Common myeloid progenitor, CD34-positive (primary cell): ENCODE measurements around the gene SAMD5.

Experiments
- CTCF ChIA-PET: fragments of 350-600 bp; sonication (Branson Sonifier 250); formaldehyde crosslinking; loops from one replicate; lab custom pipeline; 2021; ENCODE audit warnings: antibody characterized with exemption; lab: Charles Lee
- POLR2A ChIA-PET: fragments of 350-600 bp; sonication (Branson Sonifier 250); formaldehyde crosslinking; loops from one replicate; lab custom pipeline; 2021; ENCODE audit warnings: antibody characterized with exemption; lab: Charles Lee
- DNase-seq, 3 donors: peaks; one replicate each; pipeline versions ENCODE4 v3.0.0 to v3.0.0-alpha.2; 2013
- H3K27ac ChIP-seq, 2 experiments: 1 replicate in 1 of 2; 2 replicates in 1 of 2; pipeline ENCODE4 v1.7.0; 2013; ENCODE audit warnings: inconsistent platforms in 2 of 2, low read length in 2 of 2, mild to moderate bottlenecking in 2 of 2, low read depth in 1 of 2, moderate library complexity in 1 of 2; ENCODE audit not compliant: severe bottlenecking in 2 of 2, insufficient read depth in 1 of 2, poor library complexity in 1 of 2
- H3K27me3 ChIP-seq, 5 experiments: replicated peaks in 2 of 5; 1 replicate in 3 of 5; 2 replicates in 2 of 5; pipeline versions ENCODE4 v1.6.1 to v1.7.0; 2013; ENCODE audit warnings: low read length in 4 of 5, mild to moderate bottlenecking in 2 of 5, moderate library complexity in 2 of 5, inconsistent platforms in 1 of 5; ENCODE audit not compliant: insufficient read depth in 5 of 5, control insufficient read depth in 4 of 5
- H3K36me3 ChIP-seq, 4 experiments: 1 replicate in 2 of 4; 2 replicates in 2 of 4; pipeline versions ENCODE4 v1.6.1 to v1.7.0; 2013; ENCODE audit warnings: low read length in 3 of 4, control low read depth in 1 of 4, mild to moderate bottlenecking in 1 of 4; ENCODE audit not compliant: control insufficient read depth in 4 of 4, insufficient read depth in 4 of 4
- H3K4me1 ChIP-seq, 4 experiments: 1 replicate in 3 of 4; 2 replicates in 1 of 4; pipeline versions ENCODE4 v1.6.1 to v1.7.1; 2013; ENCODE audit warnings: low read length in 3 of 4, mild to moderate bottlenecking in 3 of 4, control low read depth in 1 of 4, inconsistent platforms in 1 of 4, moderate library complexity in 1 of 4; ENCODE audit not compliant: control insufficient read depth in 4 of 4, insufficient read depth in 4 of 4; ENCODE audit errors: control extremely low read depth in 1 of 4
- H3K4me3 ChIP-seq, 7 experiments: 1 replicate in 4 of 7; 2 replicates in 3 of 7; pipeline versions ENCODE4 v1.5.1 to v1.7.0; 2013; ENCODE audit warnings: mild to moderate bottlenecking in 7 of 7, low read length in 6 of 7, moderate library complexity in 6 of 7, inconsistent platforms in 2 of 7, low read depth in 2 of 7, control low read depth in 1 of 7; ENCODE audit not compliant: insufficient read depth in 4 of 7, control insufficient read depth in 1 of 7; ENCODE audit errors: extremely low read depth in 1 of 7
- H3K9me3 ChIP-seq, 5 experiments: 1 replicate in 4 of 5; 2 replicates in 1 of 5; pipeline versions ENCODE4 v1.6.1 to v1.7.1; 2013; ENCODE audit warnings: low read length in 4 of 5, mild to moderate bottlenecking in 2 of 5, inconsistent platforms in 1 of 5, low read depth in 1 of 5, moderate library complexity in 1 of 5; ENCODE audit not compliant: control insufficient read depth in 4 of 5, insufficient read depth in 2 of 5; ENCODE audit errors: control extremely low read depth in 1 of 5
- WGBS: methylation state at CpG from one replicate; pipeline ENCODE4 v1.1.5; 2013; ENCODE audit not compliant: insufficient coverage; 5-methylcytosine and 5-hydroxymethylcytosine counted together

Gene SAMD5

GRCh38 chr6:147577488-147577887 lies 69.0 kb downstream of the SAMD5 start:
- ChIA-PET POLR2A (no interaction called here), CTCF (no interaction called here)
- DNase-seq: no peak
- H3K9me3 ChIP-seq: peaks cover 0 to 14% (median 0%) of the 10 kb centered on the region in 5 experiments
- H3K27ac ChIP-seq: no peak overlapping the region
- no peak overlapping the region for H3K4me3 ChIP-seq
- no peaks in the 10 kb centered on the region for H3K36me3 ChIP-seq
- H3K4me1 ChIP-seq: no peaks in the 10 kb centered on the region
- peaks cover 0 to 10% (median 2%) of the 10 kb centered on the region in 5 experiments for H3K27me3 ChIP-seq

GRCh38 chr6:147578159-147578558 lies 69.7 kb downstream of the SAMD5 start:
- DNase-seq: no peak
- POLR2A ChIA-PET: no interaction called here
- Histone ChIP-seq H3K9me3 (peaks cover 0 to 14% (median 0%) of the 10 kb centered on the region in 5 experiments), H3K27ac (no peak overlapping the region), H3K36me3 (no peaks in the 10 kb centered on the region), H3K4me3 (no peak overlapping the region), H3K4me1 (no peaks in the 10 kb centered on the region), H3K27me3 (peaks cover 0 to 8% (median 2%) of the 10 kb centered on the region in 5 experiments)
- CTCF ChIA-PET: no interaction called here
- 71% methylated on average over 1 of the region's 2 CpGs for WGBS

- H3K9me3 ChIP-seq: peaks cover 0 to 14% (median 0%) of the 10 kb centered on the region in 5 experiments
- H3K4me1 ChIP-seq: no peaks in the 10 kb centered on the region
- WGBS: no CpG with 5 or more reads among the region's 2 CpGs
- peaks cover 0 to 8% (median 2%) of the 10 kb centered on the region in 5 experiments for H3K27me3 ChIP-seq
- no peaks in the 10 kb centered on the region for H3K36me3 ChIP-seq
- no peak overlapping the region for H3K27ac ChIP-seq
- POLR2A ChIA-PET: no interaction called here
- CTCF ChIA-PET: no interaction called here
- H3K4me3 ChIP-seq: no peak overlapping the region
- no peak for DNase-seq
Observed at GRCh38 chr6:147578883-147579282, 70.4 kb downstream of the SAMD5 start.

GRCh38 chr6:147579667-147580066 lies 71.2 kb downstream of the SAMD5 start:
- no peaks in the 10 kb centered on the region for H3K4me1 ChIP-seq
- H3K27me3 ChIP-seq: peaks cover 0 to 10% (median 2%) of the 10 kb centered on the region in 5 experiments
- POLR2A ChIA-PET: no interaction called here
- H3K27ac ChIP-seq: no peak overlapping the region
- no peak overlapping the region for H3K4me3 ChIP-seq
- no peak for DNase-seq
- CTCF ChIA-PET: no interaction called here
- H3K9me3 ChIP-seq: peaks cover 0 to 14% (median 0%) of the 10 kb centered on the region in 5 experiments
- WGBS: 100% methylated on average over 1 of the region's 3 CpGs
- H3K36me3 ChIP-seq: no peaks in the 10 kb centered on the region

- H3K4me3 ChIP-seq: no peak overlapping the region
- H3K9me3 ChIP-seq: peaks cover 0 to 9% (median 0%) of the 10 kb centered on the region in 5 experiments
- peaks cover 0 to 10% (median 4%) of the 10 kb centered on the region in 5 experiments for H3K27me3 ChIP-seq
- no peaks in the 10 kb centered on the region for H3K4me1 ChIP-seq
- WGBS: no CpG with 5 or more reads among the region's 1 CpG
- POLR2A ChIA-PET: no interaction called here
- H3K27ac ChIP-seq: no peak overlapping the region
- no peak for DNase-seq
- CTCF ChIA-PET: no interaction called here
- no peaks in the 10 kb centered on the region for H3K36me3 ChIP-seq
Observed at GRCh38 chr6:147582991-147583390, 74.5 kb downstream of the SAMD5 start.

- Histone ChIP-seq H3K4me1 (no peaks in the 10 kb centered on the region), H3K36me3 (no peaks in the 10 kb centered on the region), H3K9me3 (no peaks in the 10 kb centered on the region), H3K27ac (no peak overlapping the region), H3K4me3 (no peak overlapping the region), H3K27me3 (peaks cover 0 to 12% (median 4%) of the 10 kb centered on the region in 5 experiments)
- 93% methylated on average over 3 of the region's 3 CpGs for WGBS
- POLR2A ChIA-PET: no interaction called here
- DNase-seq: no peak
- CTCF ChIA-PET: no interaction called here
Observed at GRCh38 chr6:147585256-147585655, 76.8 kb downstream of the SAMD5 start.

- H3K36me3 ChIP-seq: no peaks in the 10 kb centered on the region
- 100% methylated on average over 2 of the region's 4 CpGs for WGBS
- H3K27ac ChIP-seq: no peak overlapping the region
- peaks cover 0 to 10% (median 4%) of the 10 kb centered on the region in 5 experiments for H3K27me3 ChIP-seq
- H3K4me1 ChIP-seq: no peaks in the 10 kb centered on the region
- no peak for DNase-seq
- no peaks in the 10 kb centered on the region for H3K9me3 ChIP-seq
- no peak overlapping the region for H3K4me3 ChIP-seq
- ChIA-PET CTCF (no interaction called here), POLR2A (no interaction called here)
Observed at GRCh38 chr6:147586044-147586443, 77.6 kb downstream of the SAMD5 start.
